ENCODE measurements around the gene REG1B.
A peak's percentile ranks its signal among the peaks of the same experiment; 100 is the strongest.
"Not testable (repeated sequence)": the region's sequence is repeated elsewhere in the genome, so short reads cannot be mapped to it uniquely, and the experiment has no call there.

The REG1B gene

DNA sequence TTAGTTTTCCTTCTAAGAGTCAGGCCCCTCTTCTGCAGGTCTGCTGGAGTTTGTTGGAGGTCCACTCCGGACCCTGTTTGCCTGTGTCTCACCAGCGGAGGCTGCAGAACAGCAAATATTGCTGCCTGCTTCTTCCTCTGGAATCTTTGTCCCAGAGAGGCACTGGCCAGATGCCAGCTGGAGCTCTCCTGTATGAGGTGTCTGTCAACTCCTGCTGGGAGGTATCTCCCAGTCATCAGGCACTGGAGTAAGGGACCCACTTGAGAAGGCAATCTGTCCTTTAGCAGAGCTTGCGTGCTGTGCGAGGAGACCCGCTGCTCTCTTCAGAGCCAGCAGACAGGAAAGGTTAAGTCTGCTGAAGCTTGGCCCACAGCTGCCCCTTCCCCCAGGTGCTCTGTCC lies 4.8 kb downstream of the REG1B start:
- no peak for TF ChIP-seq ARNT (IDR thresholded peaks at IDR 0.05)
- no peak for TF ChIP-seq L3MBTL2 (conservative IDR thresholded peaks at IDR 0.05)
- TF ChIP-seq FOXA1 (IDR thresholded peaks at IDR 0.05): no peak
- no peak for TF ChIP-seq NFRKB (IDR thresholded peaks at IDR 0.05)
- no peak for TF ChIP-seq ELF4 (IDR thresholded peaks at IDR 0.05)
- no peak for TF ChIP-seq FOXK2 (IDR thresholded peaks at IDR 0.05)
- TF ChIP-seq FOXM1 (IDR thresholded peaks at IDR 0.05; ENCODE audit: borderline replicate concordance): no peak
- TF ChIP-seq SP1 (IDR thresholded peaks at IDR 0.05): no peak
- TF ChIP-seq ZNF384 (IDR thresholded peaks at IDR 0.05): no peak
- TF ChIP-seq HDGF (IDR thresholded peaks at IDR 0.05; ENCODE audit: borderline replicate concordance): no peak
- no peak for TF ChIP-seq BHLHE40 (IDR thresholded peaks at IDR 0.05; ENCODE audit: borderline replicate concordance)
- no peak for TF ChIP-seq LEF1 (IDR thresholded peaks at IDR 0.05; ENCODE audit: borderline replicate concordance)
- no peak for TF ChIP-seq SUZ12 (IDR thresholded peaks at IDR 0.05)
- POLR2A ChIA-PET: no interaction called here
- no peak for DNase-seq (ENCODE audit: extremely low spot score)
- CTCF ChIA-PET: no interaction called here

DNA sequence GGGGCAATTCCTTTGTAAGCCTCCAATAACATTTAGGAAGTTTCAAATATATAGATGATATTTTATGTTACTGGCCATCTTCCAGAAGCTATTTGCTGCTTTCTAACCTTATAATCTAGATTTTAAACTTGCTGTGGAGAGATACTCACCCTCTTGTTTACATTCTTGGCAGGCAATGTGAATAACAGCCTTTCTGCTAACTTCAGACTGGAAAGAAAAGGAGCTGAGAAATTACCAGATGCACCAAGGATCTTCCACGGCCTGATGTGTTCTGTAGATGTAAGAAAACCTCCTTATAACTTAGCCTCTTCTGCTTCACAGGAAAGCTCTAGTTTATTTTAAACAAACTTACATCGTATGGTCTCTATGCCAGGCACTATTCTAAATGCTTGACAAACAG lies 16.7 kb downstream of the REG1B start:
- TF ChIP-seq ARNT (IDR thresholded peaks at IDR 0.05) (no peak), LEF1 (IDR thresholded peaks at IDR 0.05; ENCODE audit: borderline replicate concordance) (no peak), FOXM1 (IDR thresholded peaks at IDR 0.05; ENCODE audit: borderline replicate concordance) (no peak), FOXK2 (IDR thresholded peaks at IDR 0.05) (no peak), TARDBP (IDR thresholded peaks at IDR 0.05) (no peak), NFRKB (IDR thresholded peaks at IDR 0.05) (no peak), HDGF (IDR thresholded peaks at IDR 0.05; ENCODE audit: borderline replicate concordance) (no peak), BHLHE40 (IDR thresholded peaks at IDR 0.05; ENCODE audit: borderline replicate concordance) (no peak), L3MBTL2 (conservative IDR thresholded peaks at IDR 0.05) (no peak), CTBP1 (IDR thresholded peaks at IDR 0.05; ENCODE audit: borderline replicate concordance) (no peak), ZNF384 (IDR thresholded peaks at IDR 0.05) (no peak), FOXA1 (IDR thresholded peaks at IDR 0.05) (no peak)
- TF ChIP-seq, protein P1, sequence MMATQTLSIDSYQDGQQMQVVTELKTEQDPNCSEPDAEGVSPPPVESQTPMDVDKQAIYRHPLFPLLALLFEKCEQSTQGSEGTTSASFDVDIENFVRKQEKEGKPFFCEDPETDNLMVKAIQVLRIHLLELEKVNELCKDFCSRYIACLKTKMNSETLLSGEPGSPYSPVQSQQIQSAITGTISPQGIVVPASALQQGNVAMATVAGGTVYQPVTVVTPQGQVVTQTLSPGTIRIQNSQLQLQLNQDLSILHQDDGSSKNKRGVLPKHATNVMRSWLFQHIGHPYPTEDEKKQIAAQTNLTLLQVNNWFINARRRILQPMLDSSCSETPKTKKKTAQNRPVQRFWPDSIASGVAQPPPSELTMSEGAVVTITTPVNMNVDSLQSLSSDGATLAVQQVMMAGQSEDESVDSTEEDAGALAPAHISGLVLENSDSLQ (IDR thresholded peaks at IDR 0.05): no peak
- ChIA-PET CTCF (interaction anchor here (0.8 kb wide), 1 partner anchor 701 kb away, joined by 4 read pairs; no protein-coding TSS in a partner anchor), POLR2A (no interaction called here)
- no peak for DNase-seq (ENCODE audit: extremely low spot score)

DNA sequence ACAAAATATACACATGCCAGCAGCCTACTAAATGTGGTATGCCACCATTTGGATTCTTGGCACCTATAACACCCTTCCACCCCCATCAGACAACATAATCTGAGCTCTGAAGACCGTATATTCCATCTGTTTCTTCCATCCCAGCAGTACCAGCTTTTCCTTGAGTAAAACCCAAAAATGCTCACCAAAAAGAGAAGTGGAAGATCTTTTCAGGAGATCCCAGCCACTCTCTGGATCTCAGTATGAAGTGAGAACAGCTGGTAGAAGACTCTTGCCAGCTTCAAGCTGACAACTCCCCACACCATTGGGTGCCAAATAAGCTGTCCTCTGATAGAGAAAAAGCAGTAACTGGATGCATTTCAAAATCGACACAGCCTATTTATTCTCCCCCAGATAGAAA lies 22.6 kb downstream of the REG1B start:
- POLR2A ChIA-PET: no interaction called here
- CTCF ChIA-PET: no interaction called here
- DNase-seq (ENCODE audit: extremely low spot score): no peak
- TF ChIP-seq, protein P1 (IDR thresholded peaks at IDR 0.05): no peak
- TF ChIP-seq SP1 (IDR thresholded peaks at IDR 0.05) (no peak), FOXA1 (IDR thresholded peaks at IDR 0.05) (no peak), FOXM1 (IDR thresholded peaks at IDR 0.05; ENCODE audit: borderline replicate concordance) (no peak), HDGF (IDR thresholded peaks at IDR 0.05; ENCODE audit: borderline replicate concordance) (no peak), NFRKB (IDR thresholded peaks at IDR 0.05) (no peak), ELF4 (IDR thresholded peaks at IDR 0.05) (no peak), BHLHE40 (IDR thresholded peaks at IDR 0.05; ENCODE audit: borderline replicate concordance) (no peak), TARDBP (IDR thresholded peaks at IDR 0.05) (no peak), ZNF384 (IDR thresholded peaks at IDR 0.05) (no peak), LEF1 (IDR thresholded peaks at IDR 0.05; ENCODE audit: borderline replicate concordance) (no peak), FOXK2 (IDR thresholded peaks at IDR 0.05) (no peak), SUZ12 (IDR thresholded peaks at IDR 0.05) (no peak)

GRCh38 chr2:79054769-79055168 lies 33.0 kb downstream of the REG1B start:
- DNase-seq (ENCODE audit: extremely low spot score); POLR2A ChIA-PET; CTCF ChIA-PET: not testable (repeated sequence)

GRCh38 chr2:79053486-79053885 lies 34.3 kb downstream of the REG1B start:
- CTCF ChIA-PET; POLR2A ChIA-PET; DNase-seq (ENCODE audit: extremely low spot score): not testable (repeated sequence)

- ChIA-PET CTCF (interaction anchor here (0.6 to 2.1 kb wide), 5 partner anchors 137 to 1030 kb away, joined by 3 to 11 read pairs (median 5); no protein-coding TSS in a partner anchor), POLR2A (no interaction called here)
- TF ChIP-seq ELF4 (IDR thresholded peaks at IDR 0.05) (no peak), SUZ12 (IDR thresholded peaks at IDR 0.05) (no peak), TARDBP (IDR thresholded peaks at IDR 0.05) (no peak), ARNT (IDR thresholded peaks at IDR 0.05) (no peak), FOXK2 (IDR thresholded peaks at IDR 0.05) (no peak), FOXA1 (IDR thresholded peaks at IDR 0.05) (no peak), HDGF (IDR thresholded peaks at IDR 0.05; ENCODE audit: borderline replicate concordance) (no peak), CTBP1 (IDR thresholded peaks at IDR 0.05; ENCODE audit: borderline replicate concordance) (no peak)
- peak; percentile 23 for DNase-seq (ENCODE audit: extremely low spot score)
Observed at GRCh38 chr2:79041032-79041448, 46.8 kb downstream of the REG1B start.

- POLR2A ChIA-PET: no interaction called here
- TF ChIP-seq ZNF384 (IDR thresholded peaks at IDR 0.05) (no peak), TARDBP (IDR thresholded peaks at IDR 0.05) (no peak), CTBP1 (IDR thresholded peaks at IDR 0.05; ENCODE audit: borderline replicate concordance) (no peak), ELF4 (IDR thresholded peaks at IDR 0.05) (no peak), ARNT (IDR thresholded peaks at IDR 0.05) (no peak), SP1 (IDR thresholded peaks at IDR 0.05) (no peak), L3MBTL2 (conservative IDR thresholded peaks at IDR 0.05) (no peak), HDGF (IDR thresholded peaks at IDR 0.05; ENCODE audit: borderline replicate concordance) (no peak)
- TF ChIP-seq, protein P1 (IDR thresholded peaks at IDR 0.05): no peak
- DNase-seq (ENCODE audit: extremely low spot score): no peak
- CTCF ChIA-PET: interaction anchor here (0.7 to 2.1 kb wide), 2 partner anchors 180 to 191 kb away, joined by 3 to 11 read pairs; no protein-coding TSS in a partner anchor
Observed at GRCh38 chr2:79039944-79040343, 47.8 kb downstream of the REG1B start.

All from HEK293T (cell line).